LNCAP (cell line): ENCODE measurements around the gene CLPTM1L.

Experiments used
- TF ChIP-seq, protein P1 (sequence below): fragments of 450-650 bp; IDR thresholded peaks from 2 replicates; pipeline ENCODE4 v1.5.1; 2017; ENCODE audit warnings: mild to moderate bottlenecking

The CLPTM1L gene, protein sequence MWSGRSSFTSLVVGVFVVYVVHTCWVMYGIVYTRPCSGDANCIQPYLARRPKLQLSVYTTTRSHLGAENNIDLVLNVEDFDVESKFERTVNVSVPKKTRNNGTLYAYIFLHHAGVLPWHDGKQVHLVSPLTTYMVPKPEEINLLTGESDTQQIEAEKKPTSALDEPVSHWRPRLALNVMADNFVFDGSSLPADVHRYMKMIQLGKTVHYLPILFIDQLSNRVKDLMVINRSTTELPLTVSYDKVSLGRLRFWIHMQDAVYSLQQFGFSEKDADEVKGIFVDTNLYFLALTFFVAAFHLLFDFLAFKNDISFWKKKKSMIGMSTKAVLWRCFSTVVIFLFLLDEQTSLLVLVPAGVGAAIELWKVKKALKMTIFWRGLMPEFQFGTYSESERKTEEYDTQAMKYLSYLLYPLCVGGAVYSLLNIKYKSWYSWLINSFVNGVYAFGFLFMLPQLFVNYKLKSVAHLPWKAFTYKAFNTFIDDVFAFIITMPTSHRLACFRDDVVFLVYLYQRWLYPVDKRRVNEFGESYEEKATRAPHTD

DNA sequence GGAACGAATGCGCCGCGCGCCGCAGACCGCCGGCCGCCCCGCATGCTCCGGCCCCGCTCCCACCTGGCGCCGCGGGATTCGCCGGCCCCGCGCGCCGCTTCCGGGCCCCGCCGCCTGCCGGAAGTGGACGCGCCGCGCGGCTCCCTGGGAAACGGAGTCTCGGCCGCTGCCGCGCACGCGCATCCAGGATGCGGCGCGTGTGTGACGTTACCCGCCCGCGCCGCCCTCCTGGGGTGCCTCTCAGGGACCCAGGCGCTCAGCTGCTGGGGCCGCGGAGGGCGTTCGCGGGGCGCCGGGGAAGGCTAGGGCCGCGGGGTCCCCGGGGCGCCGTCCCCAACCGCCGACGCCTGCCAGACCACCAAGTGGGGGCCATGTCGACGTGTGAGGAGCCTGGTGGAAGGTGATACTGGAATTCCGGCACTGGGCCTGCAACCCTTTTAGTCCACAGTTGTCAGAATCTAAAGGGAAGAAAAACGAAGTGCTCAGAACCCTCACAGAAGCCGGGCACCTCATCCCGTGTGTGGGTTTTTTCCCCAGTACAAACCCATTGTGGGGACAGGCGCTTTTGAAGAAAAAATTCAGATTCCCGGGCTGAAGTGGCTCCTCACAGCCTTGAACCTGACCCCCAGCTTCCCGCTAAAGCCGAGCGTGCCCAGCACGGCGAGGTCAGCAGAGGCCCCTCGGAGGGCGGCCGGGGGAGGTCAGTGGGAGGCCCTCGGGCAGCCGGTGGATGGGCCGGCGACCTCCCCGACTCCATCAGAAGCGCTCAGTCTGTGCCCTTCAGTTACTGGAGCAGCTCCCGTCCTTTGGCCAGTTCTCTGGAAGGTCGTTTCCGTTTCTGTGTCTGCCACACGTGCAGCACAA, at the start of gene CLPTM1L:
TSS of gene CLPTM1L (minus strand) at position 125 of the 864 bp plus-strand sequence. CDS start 258 bp downstream, outside the sequence.
- TF ChIP-seq, protein P1, sequence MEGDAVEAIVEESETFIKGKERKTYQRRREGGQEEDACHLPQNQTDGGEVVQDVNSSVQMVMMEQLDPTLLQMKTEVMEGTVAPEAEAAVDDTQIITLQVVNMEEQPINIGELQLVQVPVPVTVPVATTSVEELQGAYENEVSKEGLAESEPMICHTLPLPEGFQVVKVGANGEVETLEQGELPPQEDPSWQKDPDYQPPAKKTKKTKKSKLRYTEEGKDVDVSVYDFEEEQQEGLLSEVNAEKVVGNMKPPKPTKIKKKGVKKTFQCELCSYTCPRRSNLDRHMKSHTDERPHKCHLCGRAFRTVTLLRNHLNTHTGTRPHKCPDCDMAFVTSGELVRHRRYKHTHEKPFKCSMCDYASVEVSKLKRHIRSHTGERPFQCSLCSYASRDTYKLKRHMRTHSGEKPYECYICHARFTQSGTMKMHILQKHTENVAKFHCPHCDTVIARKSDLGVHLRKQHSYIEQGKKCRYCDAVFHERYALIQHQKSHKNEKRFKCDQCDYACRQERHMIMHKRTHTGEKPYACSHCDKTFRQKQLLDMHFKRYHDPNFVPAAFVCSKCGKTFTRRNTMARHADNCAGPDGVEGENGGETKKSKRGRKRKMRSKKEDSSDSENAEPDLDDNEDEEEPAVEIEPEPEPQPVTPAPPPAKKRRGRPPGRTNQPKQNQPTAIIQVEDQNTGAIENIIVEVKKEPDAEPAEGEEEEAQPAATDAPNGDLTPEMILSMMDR: no peak

DNA sequence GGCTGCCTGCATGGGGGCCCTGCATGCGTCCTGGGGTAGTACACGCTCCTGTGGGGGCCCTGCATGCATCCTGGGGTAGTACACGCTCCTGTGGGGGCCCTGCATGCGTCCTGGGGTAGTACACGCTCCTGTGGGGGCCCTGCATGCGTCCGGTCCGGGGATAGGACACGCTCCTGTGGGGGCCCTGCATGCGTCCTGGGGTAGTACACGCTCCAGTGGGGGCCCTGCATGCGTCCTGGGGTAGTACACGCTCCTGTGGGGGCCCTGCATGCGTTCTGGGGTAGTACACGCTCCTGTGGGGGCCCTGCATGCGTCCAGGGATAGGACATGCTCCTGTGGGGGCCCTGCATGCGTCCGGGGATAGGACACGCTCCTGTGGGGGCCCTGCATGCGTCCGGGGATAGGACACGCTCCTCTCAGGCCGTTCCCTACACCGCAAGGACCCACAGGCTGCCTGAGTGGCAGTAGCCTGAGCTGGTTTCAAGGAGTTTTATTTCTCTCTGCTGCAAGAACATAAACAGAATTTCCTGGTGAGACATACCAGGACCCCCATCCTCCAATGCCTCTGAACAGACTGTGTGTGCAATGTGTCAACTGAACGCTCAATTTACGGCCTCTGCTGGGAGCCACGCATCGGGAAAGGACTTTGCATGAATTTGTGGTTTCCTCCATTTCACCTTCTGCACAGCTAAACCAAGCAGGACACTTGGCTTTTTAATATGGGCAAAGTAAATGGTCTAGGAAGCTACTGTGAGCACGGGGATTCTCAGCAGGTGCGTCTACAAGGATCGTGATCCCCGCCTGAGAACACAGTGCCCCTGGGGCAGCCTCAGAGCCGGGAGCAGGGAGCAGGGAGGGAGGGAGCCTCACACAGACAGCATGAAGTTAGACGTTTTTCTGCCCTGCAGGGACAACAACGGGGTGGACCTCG, 48.9 kb upstream of the CLPTM1L start:
- TF ChIP-seq, protein P1: no peak

DNA sequence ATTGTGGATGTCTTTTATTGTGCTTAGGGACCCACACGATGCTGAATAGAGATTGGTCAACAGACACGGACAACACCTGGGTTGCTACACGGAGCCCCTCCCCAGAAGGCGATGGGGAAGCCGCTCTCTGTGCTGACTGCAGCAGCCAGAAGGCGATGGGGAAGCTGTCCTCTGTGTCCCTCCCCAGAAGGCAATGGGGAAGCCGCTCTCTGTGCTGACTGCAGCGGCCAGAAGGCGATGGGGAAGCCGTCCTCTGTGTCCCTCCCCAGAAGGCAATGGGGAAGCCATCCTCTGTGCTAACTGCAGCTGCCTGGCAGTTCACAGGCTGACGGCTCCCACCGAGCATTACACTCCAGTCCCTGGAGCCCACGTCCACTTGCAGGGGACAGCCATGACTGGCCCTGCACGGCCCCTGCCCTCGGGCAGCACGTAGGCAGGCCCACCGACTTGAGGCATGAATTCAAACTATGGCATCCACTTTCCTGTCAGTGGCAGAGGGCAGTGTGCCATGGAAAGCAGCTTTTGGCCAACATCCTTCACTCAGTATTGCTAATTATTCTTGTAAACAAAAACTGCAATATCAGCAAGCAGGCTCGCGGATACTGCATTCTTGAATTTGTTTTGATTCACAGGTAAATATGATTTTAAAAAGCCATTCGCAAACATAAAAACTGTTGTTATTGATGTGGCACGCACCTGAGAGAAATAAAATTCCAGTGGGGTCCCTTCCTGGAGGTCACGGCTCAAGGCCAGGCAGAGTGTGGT, 48.1 kb upstream of the CLPTM1L start:
- TF ChIP-seq, protein P1: no peak

DNA sequence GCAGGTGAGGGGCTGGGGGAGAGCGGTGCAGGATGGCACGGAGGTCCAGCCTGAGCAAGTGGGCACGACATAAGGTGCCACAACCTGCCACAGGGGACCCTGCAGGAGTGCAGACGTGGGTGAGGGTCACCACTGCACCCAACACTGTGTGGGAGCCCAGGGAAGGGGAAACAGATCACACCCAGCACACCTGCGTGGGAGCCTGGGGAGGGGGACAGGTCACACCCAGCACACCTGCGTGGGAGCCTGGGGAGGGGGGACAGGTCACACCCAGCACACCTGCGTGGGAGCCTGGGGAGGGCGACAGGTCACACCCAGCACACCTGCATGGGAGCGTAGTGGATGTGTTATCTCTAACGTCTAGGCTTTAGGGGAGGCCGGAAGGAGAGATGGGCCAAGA, 47.4 kb upstream of the CLPTM1L start:
- TF ChIP-seq, protein P1: no peak

DNA sequence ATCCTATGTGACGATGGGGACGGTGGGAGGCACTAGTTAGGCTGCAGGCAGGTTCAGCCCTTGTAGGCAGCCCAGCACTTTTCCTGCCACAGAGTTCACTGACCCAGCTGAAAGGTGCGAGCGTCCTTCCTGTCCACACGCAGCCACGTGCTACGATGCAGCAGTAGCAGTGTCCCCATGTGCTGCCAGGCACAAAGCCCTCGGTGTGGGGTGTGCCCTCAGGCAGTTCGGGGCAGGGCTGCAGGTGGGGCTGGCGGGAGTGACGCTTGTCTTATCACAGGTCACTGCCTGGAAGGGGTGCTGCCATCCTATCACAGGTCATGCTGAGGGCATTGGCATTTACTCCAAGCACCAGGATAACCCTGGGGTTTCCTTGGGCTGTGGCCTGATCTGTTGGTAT, 46.8 kb upstream of the CLPTM1L start:
- TF ChIP-seq, protein P1: no peak

DNA sequence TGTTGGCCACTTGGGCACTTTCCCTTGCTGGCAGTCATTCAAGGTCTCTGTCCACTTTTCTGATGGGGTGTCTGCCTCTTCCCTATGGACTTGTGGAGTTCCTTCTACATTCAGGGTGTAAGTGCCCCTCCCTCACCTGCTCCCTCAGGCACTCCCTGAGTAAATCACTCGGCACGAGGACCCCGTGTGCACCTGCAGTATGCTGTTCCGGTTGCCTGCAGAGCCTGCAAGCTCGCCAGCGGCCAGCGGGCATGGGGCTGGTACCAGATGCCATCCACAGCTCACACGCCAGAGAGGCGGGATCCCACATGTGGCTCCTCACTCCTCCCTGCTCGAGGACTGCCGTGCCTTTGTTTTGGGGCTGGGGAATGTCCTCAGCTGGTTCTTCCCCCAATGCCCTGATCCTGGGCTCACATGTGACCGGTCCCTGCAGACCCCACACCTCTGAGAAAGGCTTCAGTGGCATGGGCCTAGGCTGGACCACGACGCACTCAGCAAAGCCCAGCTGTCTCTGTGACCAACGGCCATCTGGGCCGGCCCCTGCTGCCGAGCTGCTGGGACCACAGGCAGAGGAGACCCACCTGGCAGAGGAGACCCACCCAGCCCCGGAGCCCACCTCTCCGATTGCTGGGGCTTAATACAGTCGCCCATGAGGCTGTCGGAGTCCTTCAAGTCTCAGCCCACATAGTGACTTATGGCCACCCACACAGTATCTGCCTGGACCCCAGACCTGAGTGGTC, 46.1 kb upstream of the CLPTM1L start:
- TF ChIP-seq, protein P1: no peak
